T47D (cell line): ENCODE measurements around the gene CATSPERZ.

Experiments used
- DNase-seq, 2 experiments: peaks; one replicate each; pipeline versions ENCODE4 v3.0.0 to v3.0.0-alpha.2; 2011 to 2012; ENCODE audit warnings: low read depth in 1 of 2, low spot score in 1 of 2
- JUND ChIP-seq: IDR thresholded peaks from 2 replicates; pipeline ENCODE4 v1.6.1; 2012; ENCODE audit warnings: low read depth
- in situ Hi-C: cut with HindIII; loops from 2 replicates; pipeline ENCODE4 v1.10.0; 2016; ENCODE audit warnings: low sequenced_read_pairs, low pct_unique_long_range_greater_than_20kb

CATSPERZ gene

DNA sequence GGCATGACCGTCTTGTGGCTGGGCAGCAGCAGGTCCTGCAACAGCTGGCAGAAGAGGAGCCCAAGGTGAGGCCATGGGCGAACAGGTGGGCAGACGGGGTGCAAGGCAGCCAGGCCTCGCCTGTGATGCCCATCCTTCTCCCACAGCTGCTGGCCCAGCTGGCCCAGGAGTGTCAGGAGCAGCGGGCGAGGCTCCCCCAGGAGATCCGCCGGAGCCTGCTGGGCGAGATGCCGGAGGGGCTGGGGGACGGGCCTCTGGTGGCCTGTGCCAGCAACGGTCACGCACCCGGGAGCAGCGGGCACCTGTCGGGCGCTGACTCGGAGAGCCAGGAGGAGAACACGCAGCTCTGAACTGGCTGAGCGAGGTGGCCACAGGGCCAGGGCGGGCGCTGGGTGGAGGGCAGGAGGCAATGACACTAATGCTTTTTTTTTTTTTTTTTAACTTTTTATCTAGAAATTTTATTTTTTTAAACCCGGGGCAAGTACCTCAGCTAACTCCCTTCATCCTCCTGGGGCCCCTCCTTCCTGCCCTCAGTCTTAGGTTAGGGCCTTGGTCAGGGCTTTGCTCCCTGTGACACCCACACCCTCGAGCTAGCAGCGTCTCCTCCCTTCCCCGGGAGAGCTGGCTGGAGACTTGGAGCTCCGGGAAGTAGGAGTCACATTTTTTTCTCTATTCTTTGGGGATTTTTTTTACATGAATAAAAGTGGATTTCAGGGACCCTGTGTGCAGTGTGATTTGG is 32.8 kb upstream of the CATSPERZ start:
- in situ Hi-C loops, result no loop called here
- no peak for DNase-seq
- no peak for TF ChIP-seq JUND

DNA sequence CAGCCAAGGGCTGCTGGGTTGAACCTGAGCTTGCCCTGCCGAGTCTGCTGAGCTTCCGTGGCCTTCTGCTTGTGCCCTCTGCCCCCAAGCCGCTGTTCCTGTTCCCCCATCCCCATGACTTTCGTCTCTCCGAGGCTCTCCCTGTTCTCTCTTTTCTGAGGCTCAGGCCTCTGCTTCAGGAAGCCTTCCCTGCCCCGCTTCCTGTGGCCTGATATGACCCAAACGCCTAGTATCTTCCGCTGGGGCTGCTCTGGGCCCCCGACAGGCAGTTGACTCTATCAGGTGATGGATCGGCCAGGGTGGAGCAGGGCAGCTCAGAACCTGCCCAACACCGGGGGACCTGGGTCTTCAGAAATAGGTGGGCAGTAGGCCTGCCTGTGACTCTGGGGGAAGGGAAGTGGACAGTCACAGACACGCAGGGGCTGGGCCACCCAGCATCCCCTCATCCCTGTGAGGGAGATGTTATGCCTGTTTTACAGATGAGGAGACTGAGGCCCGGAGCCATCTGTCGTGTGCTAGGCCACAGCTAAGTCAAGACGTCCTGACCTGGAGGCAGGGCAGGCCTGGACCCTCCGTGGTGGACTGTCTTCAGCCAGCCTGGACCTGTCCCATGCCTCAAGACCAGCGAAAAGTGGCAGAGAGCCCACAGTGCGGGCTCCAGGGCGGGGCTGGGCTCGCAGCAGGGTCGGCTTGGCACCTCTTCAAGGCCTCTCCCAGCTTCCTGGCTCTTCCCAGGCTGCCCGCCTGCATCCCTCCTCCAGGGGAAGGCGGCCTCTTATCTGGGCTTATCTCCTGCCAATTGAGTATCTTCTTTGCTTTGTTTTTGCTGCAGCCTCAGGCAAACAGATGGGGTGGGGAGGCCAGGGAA is 31.9 kb upstream of the CATSPERZ start:
- DNase-seq, result no peak
- TF ChIP-seq JUND, result no peak
- in situ Hi-C loops, result no loop called here

DNA sequence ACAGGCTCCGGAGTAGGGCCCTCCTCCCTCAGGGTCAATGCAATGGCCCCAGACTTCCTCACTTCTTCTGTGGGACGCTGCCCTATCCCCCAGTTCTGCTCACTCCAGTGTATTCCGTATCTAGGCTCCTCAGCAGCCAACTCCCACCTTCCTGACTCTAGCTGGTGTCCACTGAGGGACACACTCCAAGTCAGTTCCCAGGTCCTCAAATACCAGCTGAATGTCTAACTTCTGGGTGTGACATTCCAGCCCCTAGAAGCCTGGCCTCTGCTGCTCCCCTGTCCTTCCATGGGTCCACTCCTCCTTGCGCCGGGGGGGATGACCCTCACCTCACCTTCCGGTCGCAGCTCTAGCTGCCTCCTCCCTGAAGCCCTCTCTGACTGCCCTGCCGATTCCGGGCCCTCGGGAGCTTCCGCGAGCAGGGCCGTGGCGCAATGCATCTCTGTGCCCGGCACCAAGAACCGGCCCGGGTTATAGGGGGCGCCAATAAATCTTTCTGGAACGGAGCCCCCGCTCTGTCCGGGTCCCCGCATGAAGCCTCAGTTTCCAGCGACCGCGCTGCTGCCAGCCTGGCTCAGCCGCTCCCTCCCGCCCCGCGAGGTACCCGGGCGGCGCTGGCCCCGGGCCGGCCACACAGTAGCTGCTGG is 31.1 kb upstream of the CATSPERZ start:
- no peak for TF ChIP-seq JUND
- peak in 1 of 2 experiments; percentile 59 for DNase-seq
- in situ Hi-C loops, result no loop called here

DNA sequence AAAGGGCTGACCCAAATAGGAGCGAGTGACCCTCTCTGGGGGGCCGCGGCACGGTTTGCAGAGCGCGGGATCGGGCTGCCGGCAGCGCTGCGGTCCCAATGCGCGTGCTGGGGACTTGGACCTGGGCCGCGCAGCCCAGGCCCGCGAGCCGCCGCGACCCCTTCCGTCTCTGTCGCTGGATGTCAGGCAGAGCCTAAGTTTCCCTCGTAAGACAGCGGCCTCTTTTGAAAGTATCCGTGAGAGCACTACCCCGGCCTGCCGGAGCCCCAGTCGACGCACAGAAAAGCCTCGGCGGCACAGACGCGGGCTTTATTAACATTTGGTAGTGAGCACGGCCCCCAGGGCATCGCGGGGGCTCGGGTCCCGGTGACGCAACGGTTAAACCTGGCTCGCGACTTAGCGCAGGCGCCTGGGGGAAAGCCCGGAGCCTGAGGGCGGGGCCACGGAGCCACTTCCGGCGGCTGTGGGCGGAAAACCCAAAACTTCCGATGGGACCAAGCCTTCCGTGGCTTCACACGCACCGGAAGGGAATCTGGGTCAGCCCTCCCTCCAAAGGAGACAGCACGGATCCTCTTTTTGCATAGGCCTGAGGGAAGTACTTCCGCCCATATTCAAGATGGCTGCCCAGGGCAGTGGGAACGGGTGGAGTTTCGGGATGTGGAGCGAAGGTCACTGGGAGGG is 30.5 kb upstream of the CATSPERZ start:
- peak; percentile 84 to 100 for DNase-seq
- no peak for TF ChIP-seq JUND
- in situ Hi-C loops, result no loop called here

DNA sequence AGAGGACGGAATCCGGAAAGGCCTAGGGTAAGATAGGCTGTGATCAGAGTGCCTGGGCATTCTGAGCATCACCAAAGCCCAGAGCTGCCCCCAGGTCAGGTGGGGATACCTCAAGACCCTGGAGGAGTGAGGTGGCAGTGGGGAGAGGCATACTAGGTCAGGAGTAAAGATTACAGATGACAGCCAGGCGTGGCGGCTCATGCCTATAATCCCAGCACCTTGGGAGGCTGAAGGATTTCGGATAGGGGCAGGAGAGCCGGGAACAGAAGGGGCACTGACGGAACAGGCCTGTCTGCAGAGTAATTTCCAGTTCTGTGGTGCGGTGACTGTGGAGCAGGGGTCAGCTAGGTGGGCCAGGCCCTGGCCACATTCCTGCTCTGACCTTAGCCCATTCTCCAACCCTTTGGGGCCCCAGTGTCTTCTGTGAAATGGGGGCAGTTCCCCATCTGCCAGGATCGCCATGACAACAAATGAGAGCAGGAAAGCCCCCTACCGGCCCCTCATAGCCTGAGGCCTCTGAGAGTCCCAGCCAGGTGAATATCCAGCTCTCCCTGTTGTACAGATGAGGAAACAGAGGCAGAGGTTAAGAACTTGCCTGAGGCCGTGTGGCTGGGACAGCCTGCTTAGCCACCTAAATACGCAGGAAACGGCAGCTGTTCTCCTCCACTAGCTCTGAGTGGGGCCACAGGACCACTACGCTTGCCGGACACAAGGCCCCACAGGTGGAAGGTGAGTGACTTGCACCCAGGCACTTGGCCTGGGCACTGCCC is 24.9 kb upstream of the CATSPERZ start:
- TF ChIP-seq JUND, result no peak
- no peak for DNase-seq
- in situ Hi-C loops, result no loop called here

DNA sequence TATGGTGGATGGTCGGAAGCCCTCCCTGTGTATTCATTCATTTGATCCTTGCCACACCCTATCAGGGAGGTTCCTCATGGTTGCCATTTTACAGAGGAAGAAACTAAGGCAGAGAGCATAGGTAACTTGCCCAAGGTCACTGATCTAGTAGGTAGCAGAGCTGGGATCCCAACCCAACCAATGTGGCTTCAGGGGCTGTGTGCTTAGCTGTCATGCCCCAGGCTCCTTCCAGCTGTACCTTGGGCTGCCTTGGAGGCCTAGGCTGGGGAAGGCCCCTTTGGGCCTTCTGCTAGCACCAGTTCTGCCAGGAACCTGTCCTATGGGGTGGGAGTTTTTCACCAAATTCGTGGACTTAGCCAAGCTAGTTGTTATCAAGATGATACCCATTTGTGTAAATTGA is 24.3 kb upstream of the CATSPERZ start:
- in situ Hi-C loops, result no loop called here
- no peak for DNase-seq
- no peak for TF ChIP-seq JUND

DNA sequence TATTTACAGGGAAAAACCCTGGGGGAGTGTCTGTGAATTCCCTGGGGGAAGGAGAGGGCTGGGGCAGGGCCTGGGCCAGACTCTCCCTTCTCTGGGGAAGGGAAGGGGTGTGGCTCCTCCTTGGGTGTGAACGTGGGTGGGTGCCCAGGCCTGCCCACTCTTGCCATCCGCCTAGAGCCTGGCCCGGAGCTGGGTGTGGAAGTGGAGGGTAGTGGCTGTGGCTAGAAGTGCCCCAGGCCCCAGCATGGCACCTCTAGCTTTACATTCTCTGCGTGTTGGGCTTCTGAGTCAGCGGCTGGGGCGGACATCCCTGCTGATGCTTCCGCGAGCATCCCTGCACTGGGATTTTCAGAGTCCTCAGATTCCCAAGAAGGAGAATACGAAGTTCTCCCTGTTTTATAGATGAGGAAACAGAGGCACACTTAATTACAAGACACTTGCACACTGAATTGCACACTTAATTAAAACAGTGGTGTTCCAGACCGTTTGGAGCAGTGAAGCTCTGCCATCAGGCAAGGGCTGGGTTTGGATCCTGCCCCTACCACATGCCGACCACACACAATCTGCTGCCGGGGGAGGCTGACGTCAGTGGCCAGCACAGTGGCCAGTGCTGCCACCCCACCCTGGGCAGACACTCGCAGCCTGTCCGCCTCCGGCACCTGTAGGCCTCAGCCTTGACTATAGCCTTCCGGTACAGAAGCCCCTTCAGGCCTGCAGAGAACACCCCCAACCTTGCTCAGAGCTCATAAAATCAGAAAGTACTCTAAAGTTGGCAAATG is 23.3 kb upstream of the CATSPERZ start:
- no peak for TF ChIP-seq JUND
- in situ Hi-C loops, result no loop called here
- no peak for DNase-seq

DNA sequence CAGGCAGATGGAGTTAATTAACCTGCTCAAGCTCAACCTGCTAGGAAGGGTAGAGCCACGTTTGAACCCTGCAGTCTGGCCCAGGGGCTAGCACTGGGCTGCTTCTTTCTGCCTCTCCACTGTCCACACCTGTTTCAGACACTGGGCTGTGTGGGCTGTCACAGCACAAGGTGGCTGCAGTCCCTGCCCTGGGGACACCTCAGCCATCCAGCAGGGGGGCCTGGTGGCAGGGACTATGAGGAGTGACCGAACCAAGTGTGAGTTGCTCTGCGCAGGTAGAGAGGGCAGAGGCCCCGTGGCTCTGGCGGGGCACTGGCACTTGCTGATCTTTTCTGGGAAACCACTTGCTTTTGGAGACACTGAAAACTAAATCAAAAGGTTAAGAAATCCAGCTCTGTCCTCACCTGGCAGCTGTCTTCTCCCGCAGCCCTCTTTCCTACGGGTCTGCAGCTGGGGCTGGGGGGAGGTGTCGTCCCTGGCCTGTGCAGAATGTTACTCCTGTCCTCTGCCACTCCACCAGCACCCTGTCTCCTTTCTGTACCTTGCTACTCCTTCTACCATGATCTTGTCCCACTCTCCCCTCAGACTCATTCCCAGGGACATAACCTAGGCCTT is 21.5 kb upstream of the CATSPERZ start:
- no peak for TF ChIP-seq JUND
- in situ Hi-C loops, result no loop called here
- no peak for DNase-seq

DNA sequence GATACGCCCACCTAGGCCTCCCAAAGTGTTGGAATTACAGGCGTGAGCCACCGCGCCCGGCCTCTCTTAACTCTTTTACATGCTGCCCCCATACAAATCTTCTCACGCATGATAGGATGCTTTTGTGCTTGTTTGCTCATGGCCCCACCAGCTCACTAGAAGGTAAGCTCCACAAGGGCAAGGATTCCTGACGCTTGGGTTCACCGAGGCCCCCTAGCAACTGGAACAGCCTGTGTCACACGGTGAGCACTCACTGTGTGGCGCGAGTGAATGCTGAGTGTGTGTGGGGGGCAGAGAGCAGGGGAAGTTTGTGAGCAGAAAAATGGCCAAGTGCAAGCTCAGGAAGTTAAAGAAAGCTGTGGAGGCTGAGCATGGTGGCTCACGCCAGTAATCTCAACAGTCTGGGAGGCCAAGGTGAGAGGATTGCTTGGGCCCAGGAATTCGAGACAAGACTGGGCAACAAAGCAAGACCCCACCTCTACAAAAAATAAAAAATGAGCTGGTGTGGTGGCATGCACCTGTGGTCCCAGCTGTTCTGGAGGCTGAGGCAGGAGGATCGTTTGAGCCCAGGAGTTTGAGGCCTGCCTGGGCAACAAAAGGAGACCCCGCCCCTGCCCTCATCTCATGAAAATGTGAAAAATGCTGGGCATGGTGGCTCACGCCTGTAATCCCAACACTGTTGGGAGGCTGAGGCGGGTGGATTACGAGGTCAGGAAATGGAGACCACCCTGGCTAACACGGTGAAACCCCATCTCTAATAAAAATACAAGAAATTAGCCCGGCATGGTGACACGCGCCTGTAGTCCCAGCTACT is 18.0 kb upstream of the CATSPERZ start:
- in situ Hi-C loops, result no loop called here
- DNase-seq, result no peak
- no peak for TF ChIP-seq JUND

DNA sequence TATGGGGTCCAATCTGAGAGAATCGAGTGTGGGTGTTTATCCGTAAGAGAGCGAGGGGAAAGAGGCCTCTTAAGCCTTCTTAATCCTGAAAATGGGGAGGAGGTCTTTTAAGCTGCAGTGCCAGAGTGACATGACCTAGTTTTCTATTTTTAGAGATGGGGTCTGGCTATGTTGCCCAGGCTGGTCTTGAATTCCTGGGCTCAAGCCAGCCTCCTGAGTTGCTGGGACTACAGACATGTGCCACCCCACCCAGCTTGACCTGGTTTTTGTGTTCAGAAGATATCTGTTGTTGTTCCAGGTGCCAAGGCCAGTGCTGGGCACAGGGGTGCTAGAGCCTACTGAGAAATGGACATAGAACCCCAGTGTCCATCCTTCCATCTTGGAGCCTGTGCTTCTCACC is 17.1 kb upstream of the CATSPERZ start:
- no peak for TF ChIP-seq JUND
- no peak for DNase-seq
- in situ Hi-C loops, result no loop called here
